ENCODE data around the gene ELOVL6.
"Not testable (repeated sequence)": the region's sequence is repeated elsewhere in the genome, so short reads cannot be mapped to it uniquely, and the experiment has no call there.

Gene ELOVL6

DNA sequence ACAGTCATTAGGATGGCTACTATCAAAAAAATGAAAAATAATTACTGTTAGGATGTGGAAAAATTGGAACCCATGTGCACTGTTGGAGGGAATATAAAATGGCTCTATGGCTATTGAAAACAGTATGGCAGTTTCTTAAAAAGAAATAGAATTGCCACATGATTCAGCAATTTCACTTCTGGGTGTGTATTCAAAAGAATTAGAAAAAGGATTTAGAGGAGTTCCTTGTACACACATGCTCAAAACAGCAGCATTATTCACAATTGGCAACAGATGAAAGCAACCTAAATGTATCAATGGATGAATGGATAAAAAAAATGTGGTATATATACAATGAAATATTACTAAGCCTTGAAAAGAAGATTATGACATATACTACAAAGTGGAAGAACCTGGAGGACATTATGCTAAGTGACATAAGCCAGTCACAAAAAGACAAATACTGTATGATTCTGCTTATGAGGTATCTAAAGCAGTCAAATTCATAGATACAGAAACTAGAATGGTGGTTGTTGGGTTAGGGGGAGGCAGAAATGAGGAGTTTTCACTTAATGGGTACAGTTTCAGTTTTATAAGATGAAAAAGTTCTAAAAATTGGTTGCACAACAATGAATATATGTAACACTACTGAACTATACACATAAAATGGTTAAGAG is 123.2 kb downstream of the ELOVL6 start:
- DNase-seq (ENCODE audit: low read depth in 2 of 2) = no peak

DNA sequence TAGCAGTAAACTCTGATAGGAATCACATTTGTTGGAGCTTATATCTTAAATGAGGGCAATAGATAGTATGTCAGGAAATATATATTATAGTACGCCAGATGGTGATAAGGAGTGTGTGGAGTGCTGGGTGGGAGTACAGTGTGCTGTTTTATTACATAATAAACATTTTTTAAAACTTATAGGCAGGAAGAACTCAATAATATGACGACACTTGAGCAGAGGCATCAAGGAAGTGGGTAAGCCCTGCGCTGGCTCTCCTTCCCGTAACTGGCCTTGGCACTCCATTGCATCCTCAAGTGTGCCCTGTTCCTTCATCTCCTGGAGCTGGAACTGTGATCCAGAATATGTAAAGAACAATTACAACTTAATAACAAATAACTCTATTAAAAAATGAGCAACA is 123.8 kb downstream of the ELOVL6 start:
- no peak for DNase-seq (ENCODE audit: low read depth in 2 of 2)

DNA sequence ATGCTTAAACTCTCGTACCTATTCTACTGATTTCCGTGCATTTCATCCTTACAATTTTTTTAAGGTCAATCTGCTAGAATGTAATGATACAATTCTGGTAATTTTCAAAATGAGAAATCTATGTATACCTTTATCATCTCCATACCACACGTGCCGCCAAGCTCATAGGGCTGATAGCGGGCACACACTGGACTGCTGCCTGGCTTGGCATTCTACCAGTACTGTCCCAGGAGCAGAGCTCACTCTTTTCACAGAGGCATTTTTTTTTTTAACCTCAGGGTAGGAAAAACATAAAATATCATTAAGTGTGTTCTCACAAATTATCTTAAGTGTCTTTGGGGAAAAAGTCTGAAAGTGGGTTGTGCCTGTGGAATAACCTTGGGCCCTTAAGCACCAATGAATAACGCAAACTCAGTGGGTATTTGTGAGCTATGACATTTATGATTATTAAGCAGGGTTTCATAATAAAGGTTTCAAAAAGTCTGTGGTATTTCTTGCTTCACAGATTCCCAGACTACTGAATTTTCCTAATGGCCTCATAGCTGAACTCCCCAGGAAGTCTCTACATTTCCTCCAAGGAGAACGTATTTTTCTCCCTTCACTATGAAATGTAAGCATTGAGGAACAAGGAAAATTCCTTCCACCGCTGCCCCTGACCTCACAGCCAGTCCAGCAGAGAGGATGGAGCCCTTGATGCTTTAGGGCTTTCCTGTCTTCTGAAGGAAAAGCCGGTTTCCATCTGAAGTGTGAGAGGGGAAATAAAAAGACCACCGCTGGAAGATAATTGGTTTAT is 125.2 kb downstream of the ELOVL6 start:
- DNase-seq (ENCODE audit: low read depth in 2 of 2) = no peak

DNA sequence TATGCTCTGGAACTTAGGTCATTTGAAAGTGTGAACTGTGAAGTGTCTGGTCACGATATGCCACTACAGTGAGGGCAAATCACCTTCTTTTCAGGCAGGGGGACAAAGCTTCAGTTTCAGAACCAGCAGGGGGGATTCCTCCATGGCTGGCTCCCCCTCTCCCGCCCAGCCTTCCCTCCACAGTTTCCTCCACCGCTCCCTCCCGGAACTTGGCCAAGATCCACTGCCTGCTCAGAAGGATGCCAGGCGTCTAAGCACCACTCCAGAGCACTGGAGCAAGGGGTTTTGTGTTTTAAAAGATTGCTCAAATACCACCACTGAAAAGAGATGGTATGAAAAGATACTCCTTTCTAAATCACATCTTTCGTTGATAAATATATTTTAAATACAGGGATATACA is 126.9 kb downstream of the ELOVL6 start:
- no peak for DNase-seq (ENCODE audit: low read depth in 2 of 2)

DNA sequence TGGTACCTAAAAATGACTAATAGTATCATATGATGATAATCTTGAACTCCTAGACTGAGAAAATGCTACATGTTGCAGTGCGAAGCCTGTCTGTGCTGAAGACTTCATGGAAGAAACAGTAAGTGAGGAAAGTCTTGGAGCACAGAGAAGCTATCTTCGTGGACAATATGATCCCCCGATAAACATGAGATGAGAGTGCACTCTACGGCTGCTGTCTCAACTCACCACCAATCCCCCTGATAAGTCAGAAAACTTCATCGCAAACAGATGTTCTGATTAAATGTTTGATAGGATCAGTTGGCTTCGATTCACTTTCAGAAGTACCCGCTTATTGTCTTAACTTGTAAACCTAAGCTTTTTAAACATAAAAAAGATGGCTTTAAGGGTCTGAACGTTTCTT is 130.2 kb downstream of the ELOVL6 start:
- DNase-seq (ENCODE audit: low read depth in 2 of 2) = no peak

DNA sequence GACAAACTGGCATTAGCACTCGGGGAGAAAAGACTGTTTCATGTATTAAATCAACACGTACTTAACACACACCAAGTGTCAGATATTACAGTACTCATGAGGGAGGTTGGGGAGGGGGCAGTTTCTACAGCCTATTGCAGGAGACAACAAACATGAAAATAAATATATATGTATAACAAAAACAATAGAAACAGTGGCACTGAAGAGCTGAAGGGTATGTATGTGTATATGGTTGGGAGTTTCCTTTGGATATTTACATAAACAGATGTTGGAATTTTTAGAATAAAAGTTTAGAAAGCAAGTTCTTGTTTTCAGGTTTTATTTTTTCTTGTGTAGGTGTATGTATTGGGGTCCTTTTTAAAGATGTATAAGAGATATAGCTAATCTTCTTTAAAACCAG is 133.5 kb downstream of the ELOVL6 start:
- no peak for DNase-seq (ENCODE audit: low read depth in 2 of 2)

DNA sequence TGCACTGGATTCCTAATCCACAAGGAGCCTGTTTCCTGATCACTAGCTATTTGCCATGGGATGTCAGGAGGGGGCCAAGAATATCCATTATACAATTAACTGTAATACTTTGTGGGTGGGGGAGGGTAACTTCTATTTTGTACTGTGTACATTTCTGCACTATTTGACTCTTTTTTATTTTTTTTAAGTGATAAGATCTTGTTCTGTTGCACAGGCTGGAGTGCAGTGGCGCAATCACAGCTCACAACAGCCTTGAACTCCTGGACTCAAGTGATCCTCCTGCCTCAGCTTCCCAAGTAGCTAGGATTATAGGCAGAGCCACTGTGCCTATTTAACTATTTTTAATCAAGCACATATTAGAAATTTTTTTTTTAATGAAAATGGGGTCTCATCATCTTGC is 134.1 kb downstream of the ELOVL6 start:
- no peak for DNase-seq (ENCODE audit: low read depth in 2 of 2)

DNA sequence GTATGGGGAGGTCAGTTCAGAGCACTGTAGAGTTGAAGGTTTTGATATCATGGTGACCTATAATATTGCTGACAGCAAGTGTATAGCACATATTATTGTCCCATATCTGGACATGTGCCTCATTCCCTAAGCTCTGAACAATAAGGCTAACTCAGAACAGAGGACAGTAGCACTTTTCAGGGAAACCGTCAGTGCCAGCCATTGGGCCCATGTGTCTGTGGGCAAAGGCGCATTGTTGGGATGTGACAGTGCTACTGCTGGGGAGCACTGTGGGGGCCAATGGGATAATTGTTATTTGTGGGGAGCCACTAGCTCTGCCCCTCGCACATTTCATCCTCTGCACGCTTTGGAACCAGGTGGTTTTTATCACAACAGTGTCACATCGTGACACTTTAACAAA is 136.2 kb downstream of the ELOVL6 start:
- no peak for DNase-seq (ENCODE audit: low read depth in 2 of 2)

DNA sequence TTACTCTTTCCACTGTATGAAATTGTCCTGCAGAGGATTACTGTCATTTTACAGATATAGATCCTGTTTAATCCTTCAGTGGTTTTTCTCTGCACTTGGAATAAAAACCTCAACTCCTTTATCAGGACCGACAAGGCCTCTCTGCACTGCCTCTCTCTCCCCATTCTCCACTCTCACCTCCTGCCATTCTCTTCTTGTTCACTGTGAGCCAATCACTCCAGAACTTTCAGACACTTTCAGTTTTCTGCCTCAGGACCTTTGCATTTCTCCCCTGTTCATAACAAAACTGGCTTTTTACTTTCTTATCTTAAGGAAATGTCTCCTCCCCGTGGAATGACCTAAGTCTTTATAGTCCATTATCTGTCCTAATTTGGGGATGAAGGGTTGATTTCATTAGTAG is 137.3 kb downstream of the ELOVL6 start:
- no peak for DNase-seq (ENCODE audit: low read depth in 2 of 2)

DNA sequence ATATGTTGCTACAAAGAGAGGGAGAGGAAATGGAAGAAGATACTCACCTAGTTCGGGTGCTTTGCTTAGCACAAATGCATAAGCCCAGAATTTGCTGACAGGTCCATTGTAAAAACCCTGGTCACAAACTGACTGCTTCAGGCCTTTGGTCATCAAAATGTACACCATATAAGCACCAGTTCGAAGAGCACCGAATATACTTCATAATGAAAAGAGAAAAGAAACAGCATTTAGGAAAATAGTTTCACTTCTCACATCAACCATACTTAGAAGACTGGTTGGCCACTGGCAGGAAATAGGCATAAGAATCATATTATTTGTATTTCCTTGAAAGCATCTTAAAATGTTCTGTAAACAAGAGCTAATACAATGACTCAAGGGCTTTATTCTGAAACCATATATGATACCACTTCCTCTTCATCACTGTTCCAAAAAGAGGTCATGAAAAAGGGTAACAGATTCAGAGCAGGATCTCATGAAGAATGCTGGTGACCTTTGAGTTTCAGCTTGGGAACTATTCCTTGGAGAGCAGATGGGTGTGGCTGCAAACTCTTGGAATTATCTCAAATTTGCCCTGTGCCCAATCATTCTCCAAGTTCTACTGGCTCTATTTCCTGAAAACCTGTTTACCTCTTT is 138.7 kb downstream of the ELOVL6 start:
- no peak for DNase-seq (ENCODE audit: low read depth in 2 of 2)

DNA sequence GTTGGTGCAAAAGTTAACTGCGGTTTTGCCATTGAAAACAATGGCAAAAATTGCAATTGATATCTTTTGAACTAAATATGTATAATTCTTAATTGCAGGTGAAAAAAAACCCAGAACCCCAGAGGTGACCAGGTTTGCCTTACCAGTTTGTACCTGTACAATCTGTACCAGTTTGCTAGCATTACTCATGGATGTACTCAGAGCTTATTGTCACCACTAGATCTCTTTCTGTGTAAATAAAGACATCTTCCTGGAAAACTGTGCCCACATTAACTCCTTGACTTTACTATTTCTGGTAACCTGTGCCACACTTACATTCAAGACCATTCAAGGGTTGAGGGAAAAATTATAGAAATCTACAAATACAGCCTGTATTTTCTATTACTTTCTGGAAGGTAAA is 139.7 kb downstream of the ELOVL6 start:
- no peak for DNase-seq (ENCODE audit: low read depth in 2 of 2)

DNA sequence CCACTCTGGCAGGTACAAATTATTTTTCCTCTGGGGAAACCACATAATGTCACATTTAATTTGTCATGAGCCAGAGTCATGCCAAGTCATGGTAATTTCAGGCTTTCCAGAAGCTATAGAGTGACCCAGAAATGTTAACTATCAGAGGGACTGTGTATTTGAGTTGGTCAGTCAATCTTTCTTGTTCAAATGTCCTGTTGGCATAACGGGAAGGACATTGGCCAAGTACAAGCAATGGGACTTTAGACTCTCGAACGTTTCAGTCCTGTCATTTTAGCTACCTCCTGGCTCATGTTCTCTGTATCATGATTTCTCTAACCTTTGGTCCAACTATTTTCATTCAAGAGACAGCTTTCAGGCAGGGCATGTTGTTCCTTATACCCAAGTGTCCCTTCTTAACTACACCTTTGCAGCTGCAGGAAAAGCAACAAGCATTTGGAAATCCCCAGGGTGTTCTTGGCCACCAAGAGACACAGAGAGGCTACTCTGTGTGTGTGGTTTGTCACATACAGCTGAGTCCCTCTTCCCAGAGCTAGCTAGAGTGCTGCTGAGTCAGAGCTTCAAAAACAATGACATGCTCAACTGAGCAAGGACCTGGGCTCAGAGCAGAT is 143.2 kb downstream of the ELOVL6 start:
- DNase-seq (ENCODE audit: low read depth in 2 of 2) = no peak

DNA sequence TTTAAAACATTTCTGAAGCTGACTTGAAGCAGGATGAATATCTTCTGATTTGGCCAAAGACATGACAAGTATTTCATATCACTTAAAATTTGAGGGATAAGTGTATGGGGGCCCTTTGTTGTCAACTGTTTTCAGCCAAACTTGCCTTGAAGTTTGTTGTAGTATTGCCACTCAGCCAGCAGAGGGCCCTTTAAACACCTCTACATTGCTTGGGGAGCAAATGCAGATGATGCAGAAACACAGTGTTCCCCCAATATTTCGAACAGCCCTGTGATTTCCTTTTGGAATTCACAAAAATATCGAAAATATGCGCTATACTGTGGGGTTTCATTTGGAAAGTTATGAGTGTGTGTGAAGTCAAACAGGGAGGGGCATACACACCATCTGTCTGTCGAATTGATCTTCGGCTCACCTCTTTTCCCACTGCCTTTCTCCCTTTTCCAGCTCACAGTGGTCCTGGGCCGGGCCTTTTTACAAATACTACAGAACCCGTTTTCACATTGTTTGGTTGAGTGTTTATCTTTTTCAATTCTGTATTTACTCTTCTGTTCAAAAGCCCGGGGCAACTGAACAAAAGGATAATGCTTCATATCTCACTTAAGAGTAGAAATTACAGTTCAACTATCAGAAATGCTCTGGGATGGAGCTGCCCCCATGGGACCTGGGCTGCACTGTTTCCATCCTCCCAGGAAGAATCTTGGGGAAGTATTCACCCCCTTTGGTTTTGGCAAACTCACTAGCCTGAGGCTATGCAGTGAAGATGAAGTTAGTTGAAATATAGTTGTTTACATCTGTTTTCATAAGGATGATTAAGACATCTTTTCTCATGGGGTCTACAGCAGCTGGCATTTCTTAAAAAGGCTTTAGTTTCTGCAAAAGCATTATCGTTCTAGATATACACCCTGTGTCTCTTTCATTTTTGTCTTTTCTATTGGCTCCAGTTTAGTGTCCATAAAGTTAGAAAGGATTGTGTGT is 148.2 kb downstream of the ELOVL6 start:
- DNase-seq (ENCODE audit: low read depth in 2 of 2) = no peak

DNA sequence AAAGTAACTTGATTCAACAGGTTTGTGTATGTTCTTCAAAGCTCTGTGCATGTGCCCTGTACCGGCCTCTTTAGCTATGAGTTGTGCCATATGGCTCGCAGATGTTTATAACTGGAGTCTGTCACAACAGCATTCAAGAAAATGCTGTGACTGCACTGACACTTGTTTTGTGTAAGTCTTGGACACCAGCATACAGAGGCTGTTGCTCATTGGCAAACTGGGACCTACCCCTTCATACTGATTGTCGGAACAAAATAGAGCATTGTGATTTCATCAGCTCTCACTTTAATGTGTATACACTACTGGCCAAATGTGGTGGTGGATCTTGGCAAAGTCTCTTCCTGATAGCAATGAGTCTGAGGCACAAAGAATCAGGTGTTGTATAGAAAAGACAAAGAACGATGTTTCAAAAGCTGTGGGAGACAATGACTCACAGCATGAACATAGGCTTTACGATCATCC is 151.8 kb downstream of the ELOVL6 start:
- peak in 1 of 2 experiments; percentile 36 for DNase-seq (ENCODE audit: low read depth in 2 of 2)

DNA sequence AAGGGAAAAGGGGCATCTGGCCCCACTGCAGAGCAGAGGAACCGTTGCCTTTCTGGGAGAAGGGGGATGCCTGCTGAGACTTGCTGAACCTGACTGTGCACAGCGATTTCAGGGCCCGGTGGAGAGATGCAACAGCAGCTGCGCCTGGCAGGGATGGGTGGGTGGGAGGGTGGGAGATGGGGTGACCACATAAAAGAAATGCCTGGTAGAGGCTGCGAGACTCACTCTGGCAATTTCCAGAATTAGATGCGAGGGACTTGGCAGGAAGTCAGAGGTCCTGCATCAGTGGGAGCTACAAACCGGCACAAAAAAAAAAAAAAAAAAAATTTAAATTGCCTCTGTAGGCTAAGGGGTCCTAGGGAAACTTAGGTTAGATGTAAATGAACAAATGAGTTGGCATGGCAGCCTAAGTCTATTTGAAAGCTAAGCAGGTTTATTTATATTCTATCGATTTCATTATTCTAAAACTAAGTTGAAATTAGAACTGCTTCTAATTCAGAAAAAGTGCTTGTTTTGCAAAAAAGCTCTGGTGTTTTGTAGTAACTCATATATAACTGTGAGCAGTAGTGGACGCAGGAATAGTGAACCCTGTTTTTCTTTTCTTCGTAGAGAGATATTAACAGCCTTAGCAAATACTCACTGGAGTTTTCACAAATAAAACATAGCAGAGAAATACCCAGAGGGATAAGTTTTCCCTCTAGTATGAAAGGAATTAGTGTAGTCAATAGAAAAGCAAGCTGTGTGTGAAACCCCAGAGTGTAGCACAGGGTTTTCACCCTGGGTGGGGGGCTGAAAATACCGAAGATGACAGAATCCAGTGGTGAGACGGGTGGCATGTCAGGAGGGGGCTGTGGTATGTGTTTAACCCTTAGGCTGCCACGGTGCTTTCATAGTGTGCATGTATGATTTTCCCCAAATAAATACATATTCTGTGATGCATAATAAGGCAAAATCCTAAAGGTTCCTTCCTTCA is 155.6 kb downstream of the ELOVL6 start:
- DNase-seq (ENCODE audit: low read depth in 2 of 2) = no peak

DNA sequence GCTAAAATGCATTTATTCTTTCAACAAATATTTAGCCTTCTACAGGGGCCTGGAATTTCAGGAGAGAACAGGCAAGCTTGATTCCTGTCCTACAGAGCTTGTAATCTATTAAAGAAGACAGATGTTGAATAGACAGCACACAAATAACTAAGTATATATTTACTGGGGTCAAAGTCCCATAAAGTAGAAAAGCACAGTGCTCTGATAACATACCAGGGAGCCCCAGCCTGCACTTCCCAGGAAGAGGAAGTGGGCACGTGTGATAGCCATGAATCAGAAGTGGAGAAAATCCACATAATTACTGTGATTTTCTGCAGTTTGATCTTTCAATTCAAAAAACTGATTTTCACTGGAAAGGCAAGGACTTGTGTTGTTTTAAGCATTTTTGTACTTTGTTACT is 156.7 kb downstream of the ELOVL6 start:
- DNase-seq (ENCODE audit: low read depth in 2 of 2) = no peak

DNA sequence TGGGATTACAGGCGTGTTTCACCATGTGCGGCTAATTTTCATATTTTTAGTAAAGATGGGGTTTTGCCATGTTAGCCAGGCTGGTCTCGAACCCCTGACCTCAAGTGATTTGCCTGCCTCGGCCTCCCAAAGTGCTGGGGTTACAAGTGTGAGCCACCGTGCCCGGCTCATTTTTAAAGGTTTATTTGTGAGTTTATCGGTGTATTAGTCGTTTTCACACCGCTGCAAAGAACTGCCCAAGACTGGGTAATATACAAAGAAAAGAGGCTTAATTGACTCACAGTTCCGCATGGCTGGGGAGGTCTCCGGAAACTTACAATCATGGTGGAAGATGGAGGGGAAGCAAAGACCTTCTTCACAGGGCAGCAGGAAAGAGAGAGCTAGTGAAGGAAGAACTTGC is 159.3 kb downstream of the ELOVL6 start:
- DNase-seq (ENCODE audit: low read depth in 2 of 2) = not testable (repeated sequence)

DNA sequence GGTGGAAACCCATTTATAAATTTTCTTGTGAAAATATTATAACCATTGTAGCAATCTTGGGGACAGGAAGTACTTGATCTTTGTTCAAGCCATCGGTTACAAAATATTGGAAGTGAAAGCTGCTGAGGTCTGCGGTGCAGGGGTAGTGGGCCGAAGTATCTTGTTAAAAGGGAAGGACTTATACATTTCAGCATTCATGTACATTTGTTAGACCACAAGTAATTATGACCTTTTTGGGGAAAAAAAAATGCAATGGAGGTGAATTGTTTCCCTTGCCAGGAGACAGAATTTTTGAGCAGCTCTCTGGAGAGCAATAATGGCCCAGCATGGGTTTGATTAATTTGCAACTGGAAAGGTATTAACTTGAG is 164.4 kb downstream of the ELOVL6 start:
- DNase-seq (ENCODE audit: low read depth in 2 of 2) = no peak

DNA sequence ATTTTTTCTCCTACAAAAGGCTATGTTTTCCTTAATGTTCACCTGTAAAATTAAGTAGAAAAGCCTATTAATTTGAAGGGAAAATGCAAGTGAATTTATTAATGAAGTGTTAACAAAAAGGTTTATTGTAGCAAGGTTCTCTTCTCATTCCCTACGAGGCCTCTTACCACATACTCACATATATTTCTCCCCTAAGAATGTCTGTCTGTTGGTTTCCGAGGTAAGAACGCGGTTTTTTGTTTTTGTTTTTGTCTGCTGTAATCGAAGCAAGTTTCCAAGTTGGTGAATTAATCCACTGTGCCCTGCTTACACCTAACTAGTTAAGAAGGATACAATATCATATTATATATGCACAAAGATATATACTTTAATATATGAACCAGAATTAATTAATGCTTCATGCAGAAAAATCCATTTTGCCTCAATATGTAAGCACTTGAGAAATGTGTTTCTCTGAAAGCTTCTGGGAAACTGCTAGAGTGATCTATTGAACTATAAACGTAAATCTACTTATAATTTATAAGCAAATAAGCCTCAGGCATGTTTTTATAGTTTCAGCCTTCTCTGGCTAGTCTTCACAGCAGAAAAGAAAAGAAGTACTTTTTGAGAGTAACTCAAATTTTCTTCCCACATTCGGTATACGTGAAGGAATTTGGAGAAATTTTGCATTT is 164.9 kb downstream of the ELOVL6 start:
- no peak for DNase-seq (ENCODE audit: low read depth in 2 of 2)

DNA sequence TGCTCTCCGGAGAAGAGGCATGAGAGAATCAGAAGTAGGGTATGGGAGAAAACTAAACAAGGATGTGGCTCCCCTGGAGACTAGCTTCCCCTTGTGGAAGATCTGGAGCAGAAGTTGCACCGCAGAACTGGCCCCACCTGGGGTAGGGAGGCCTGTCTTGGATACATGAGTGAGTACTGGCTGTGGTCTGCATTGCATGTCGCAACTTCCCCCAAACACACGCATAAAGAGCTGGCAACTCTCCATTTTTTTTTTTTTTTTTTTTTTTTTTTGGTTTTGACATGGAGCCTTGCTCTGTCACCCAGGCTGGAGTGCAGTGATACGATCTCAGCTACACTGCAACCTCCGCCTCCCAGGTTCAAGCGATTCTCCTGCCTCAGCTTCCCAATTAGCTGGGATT is 165.8 kb downstream of the ELOVL6 start:
- no peak for DNase-seq (ENCODE audit: low read depth in 2 of 2)

Data from fibroblast of skin of left quadriceps (primary cell).